ELF-1 (cell line): ENCODE results near the gene NEB.
A peak's percentile ranks its signal among the peaks of the same experiment; 100 is the strongest.
"Not testable (repeated sequence)": the region's sequence is repeated elsewhere in the genome, so short reads cannot be mapped to it uniquely, and the experiment has no call there.

Experiments used
- DNase-seq: peaks from one replicate; pipeline ENCODE4 v3.0.0-alpha.2; 2016; ENCODE audit warnings: low read depth, low spot score

Gene NEB

DNA sequence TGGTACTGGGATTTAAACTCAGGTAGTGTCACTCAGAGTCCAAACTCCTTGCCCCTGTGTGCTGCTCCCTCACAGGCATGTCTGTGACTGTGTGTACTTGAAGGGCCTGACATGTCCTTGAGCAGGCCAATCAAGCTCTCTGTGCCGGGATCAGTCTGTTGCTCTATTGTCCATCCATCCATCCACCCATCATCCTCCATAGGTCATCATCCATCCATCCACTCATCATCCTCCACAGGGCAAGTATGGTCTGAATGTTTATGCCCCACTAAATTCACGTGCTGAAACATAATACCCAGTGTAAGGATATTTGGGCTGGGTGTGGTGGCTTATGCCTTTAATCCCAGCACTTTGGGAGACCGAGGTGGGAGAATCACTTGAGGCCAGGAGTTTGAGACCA, 24.5 kb upstream of the NEB start:
- DNase-seq, result no peak

DNA sequence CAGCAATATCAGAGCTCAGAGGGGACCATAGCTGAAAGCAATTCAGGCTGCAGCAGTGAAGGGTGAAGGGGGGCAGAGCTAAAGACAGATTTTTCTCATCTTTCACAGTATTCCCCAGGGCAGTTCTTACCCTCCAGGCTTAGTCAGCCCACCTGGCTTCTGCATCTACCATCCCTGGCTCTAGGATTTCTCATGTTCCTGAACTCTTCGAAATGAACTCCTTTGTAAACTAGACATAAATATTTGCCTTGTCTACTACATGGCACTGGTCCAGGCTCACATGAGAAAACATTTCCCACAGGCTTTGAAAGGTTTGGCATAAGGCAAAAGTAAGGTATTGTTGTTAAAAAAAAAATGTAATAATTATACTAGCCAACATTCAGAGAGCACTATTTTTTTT, 23.6 kb upstream of the NEB start:
- no peak for DNase-seq

DNA sequence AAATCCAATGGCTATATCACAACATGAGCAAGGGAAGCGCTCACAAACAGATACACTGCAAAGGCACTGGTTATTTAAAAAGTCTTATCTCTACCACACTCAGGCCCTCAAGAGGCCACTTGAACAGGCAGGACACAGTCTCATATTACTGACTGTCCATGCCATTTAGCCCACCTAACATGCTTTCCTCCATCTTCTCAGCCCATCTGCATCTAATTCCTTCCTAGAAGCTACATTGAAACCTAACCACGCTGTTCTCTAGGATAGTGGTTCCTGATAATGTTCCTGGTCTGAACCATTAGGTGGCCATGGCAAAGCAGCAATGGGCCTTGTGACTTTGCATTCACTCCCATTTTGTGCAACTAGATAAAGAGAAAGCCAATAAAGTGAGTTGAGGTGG, 22.5 kb upstream of the NEB start:
- DNase-seq, result no peak

DNA sequence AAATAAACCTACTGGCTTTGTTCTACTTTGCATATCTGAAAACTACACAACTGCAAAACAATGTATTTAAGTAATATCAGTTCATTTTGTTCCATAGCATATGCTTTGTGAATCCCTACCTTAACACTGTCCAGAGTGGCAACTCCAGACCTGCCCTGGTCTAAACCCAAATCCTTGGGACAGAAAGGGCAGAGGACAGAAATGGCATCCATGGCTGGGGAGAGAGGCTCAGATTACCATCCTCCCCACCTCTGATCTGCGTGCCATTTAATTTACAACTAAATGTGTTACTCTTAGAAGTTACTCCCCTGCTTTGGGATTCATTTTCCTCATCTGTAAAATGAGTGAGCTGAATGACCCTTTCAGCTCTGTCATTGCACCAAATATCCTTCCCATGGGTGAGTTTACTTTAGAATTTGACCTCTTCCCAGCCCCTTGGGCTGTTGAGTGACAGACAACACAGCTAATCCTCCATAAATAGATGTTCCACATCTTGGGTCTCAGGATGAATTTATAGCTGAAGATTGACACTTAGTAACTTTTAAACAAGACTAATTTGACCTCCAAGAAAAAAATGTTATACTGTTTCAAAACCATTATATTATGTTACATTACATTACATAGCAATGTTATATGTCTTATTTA, 20.1 kb upstream of the NEB start:
- no peak for DNase-seq

DNA sequence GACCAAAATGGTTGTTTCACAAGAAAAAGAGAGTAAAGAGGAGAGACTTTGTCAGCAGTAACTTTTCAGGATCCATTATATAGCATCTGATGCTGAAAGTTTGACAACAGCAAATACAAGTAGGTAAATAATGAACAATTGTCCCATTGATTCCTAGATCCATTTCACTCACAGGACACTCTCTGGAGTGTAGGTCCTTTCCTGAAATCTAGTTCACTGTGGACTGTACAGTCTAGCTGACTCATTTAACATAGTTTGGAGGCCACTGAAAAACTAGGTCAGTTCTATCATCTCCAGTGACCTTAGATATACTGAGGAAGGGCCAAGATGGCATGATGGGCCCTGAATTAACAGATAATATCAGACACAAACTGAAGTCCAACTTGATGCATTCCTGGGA, 19.3 kb upstream of the NEB start:
- no peak for DNase-seq

DNA sequence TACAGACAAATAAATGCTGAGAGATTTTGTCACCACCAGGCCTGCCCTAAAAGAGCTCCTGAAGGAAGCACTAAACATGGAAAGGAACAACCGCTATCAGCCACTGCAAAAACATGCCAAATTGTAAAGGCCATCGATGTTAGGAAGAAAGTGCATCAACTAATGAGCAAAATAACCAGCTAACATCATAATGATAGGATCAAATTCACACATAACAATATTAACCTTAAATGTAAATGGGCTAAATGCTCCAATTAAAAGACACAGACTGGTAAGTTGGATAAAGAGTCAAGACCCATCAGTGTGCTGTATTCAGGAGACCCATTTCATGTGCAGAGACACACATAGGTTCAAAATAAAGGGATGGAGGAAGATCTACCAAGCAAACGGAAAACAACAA, 11.0 kb upstream of the NEB start:
- not testable (repeated sequence) for DNase-seq

DNA sequence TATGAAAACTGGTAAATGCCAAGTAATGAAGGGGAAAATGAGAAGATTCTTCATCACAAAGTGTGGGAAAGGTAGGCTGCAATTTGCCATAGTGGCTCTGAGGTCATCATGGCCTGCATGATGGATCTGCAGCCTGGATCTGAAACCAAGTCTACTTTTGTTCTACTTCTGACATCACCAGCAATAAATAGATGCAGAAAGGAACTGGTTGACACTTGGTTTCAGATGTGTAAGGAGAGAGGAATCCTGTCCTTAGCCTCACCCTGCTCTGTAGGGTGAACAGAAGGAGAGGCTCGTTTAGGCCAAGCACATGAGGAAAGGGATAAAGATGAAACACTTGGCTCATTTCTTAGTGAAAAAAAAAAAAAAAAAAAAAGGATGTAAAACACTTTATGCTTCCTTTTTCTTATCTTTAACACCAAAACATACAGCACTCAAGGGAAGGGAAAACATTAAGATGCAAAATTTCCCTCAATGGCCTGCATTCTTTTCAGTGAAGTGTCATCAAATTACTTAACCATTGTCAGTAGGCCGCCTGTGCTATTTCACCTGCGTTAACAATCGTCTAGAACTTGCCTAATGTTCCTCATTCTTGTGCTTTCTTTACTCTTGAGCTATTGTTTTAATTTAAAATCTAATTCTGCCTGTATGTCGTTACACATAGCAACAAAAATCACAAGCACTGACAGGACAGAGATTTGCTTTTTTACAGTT, 3.9 kb downstream of the NEB start:
- DNase-seq, result peak; percentile 8

DNA sequence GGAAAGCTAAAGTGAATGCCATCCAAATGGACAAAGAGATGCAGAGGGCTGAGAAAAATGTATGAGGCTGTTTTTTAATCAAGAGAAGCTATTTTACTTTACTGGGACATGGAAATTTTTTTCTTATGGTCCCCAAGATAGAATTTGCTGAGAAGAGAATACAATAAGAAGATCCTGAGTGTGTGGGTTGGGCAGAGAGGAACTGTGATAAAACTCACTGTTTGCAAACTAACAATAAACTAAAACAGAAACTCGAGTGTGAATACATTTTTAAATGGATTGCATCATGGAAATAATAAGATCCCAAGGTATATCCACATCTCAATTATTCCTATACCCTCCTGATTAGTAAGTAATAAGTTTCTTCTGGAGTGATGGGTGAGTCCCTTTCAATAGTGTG, 4.4 kb downstream of the NEB start:
- no peak for DNase-seq

DNA sequence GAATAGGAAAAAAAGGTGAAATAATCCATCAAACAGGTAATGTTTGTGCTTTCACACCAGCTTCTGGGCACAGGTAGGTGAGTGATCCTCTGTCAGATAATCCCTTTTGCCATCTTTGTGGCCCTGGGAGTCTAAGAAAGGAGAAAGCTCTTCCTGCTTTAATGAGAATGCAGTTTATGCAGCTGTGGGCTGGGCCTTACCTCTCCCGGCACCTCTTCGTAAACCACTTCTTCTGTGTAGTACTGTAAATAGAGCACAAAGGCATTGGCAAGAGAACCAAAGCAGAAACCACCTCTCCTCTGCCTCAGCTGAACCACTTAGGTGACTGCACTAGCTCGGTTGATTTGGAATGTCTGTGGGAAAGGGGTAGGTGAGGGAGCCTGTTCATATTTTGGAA, 4.9 kb downstream of the NEB start:
- DNase-seq, result no peak

DNA sequence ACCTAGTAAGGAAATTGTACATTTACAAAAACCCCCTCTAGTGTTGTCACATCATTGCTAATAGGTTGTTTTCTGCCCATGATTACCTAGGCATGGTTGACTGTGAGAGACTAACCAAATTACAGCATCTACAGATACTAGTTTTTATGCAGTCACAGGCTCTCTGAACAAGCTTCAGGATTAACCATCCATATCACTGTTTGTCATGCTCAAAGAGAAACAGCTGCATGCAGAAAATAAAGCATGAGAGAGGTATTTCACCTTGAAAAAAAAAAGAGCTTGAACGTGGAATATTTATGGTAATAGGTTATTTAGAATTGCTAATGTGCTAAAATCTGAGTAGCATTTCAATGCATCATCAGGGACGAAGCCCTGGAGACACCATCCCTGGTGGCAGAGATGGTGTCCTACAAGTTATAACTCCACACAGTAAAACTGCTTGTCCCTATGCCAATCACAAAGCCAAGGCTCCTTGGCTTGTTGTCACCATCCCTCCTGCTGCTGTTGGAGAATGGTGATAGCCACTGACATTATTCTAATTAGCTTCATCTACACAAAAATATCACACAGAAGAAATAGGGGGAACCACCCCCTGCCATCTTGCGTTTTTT, 5.4 kb downstream of the NEB start:
- no peak for DNase-seq

DNA sequence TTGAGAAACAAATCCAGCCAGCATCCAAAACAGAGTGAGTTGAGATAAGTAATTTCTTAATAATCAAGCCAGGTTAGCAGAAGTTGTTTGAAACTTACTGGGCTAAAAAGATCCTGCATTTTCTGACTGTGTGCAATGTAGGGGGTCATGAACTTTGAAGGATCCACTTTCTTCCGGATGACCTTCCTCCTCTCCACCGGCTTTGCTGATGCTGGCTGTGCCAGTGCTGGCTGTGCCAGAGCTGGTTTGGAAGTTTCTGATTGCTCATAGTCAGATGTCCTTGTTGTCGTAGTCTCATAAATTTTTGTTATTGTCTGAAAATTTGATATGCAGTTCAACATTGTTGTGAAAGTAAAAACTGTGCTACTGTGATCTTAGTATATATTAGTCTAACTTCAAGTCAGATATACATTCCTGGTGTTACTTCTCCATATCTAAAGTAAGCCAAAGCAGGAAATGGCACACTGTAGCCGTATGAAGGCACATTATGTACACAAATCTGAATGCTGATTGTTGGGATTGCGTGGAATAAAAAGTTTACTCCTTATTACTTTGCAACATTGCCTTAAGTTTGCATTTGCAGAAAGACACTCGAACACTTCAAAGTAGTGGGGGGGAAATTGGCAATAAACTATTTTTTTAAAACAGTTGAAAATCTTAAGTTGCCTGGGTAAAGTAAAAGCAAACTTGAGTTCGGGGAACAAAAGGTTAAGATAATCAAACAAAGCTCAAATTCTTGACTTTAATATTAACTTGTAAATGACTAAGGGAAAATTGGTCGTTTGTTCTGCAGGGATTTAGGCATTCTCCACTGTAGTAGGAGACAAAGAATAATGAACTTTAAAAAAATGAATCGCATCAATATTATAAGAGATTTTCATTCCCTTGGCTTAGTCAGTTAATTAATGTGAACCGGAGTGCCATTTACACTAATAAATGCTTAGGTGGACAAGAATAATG, 6.4 kb downstream of the NEB start:
- no peak for DNase-seq

DNA sequence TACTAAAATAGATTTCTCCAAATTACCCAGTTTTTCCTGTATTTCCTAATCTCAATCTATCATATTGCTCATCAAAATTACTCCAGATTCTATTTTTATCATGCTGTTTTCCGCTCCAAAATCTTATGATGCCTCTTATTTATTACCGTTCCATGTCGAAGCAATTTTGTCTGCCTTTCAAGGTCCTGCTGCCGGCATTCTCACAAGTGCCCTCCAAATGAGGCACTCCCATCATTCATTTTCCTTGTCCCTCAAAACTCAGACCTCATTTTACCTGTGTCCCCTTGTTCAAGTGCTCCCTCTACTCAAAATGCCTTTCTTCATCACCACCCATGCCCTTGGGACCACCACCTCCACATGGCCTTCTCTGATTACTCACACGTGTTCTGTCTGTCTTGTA, 13.1 kb downstream of the NEB start:
- DNase-seq, result no peak

DNA sequence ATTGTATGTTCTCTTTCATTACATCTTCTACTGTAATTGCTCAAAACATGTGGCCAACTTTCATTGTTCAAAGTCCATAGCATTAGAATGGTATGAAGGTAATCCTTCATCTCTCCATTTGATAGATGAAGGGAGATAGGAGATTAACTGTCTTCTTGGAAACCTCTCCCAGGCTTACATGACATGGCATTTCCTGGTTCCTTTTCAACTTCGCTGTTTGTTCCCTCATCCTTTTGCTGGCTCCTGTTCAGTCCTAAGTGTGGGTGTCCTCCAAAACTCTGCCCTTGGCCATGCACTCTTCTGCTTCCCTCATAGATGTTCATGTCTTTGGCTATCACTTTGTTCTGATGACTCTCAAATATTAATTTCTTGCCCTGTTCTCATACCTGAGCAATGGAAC, 13.8 kb downstream of the NEB start:
- DNase-seq, result no peak

DNA sequence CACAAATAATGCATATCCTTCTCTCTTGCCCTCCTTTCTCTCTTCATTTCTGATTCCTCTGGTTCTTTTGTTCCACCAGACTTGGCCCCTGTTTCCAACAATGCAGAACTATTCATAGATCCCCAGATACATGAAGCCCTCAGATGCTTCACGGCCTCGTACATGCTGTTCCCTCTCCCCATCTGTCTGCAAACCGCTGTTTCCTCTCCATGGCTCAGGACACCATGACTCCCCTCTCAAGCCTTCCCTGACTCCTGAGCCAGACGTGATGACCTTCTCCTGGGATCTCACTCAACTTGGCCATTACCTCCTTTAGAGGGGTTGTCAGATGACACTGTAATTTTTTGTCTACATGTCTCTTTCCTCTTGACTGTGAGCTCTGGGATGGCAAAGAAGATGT, 15.5 kb downstream of the NEB start:
- DNase-seq, result no peak

DNA sequence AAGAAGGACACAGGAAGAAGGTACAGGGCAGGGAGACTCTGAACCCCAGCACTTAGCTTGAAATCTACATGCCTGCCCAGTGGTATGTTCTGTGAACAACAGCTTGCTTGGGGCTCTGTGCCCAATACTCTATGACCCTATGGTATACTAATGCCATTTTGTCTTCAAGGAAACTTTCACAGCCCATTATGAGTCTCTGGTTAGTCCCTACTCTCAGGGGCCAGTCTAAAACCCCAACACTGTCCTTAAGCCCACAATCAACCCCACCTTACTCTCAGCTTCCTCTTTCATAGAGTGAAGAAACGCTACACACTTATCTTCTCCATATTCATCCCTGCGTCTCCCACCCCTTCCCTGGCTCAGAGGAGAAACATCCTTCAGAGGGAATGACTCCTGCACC, 16.0 kb downstream of the NEB start:
- no peak for DNase-seq

DNA sequence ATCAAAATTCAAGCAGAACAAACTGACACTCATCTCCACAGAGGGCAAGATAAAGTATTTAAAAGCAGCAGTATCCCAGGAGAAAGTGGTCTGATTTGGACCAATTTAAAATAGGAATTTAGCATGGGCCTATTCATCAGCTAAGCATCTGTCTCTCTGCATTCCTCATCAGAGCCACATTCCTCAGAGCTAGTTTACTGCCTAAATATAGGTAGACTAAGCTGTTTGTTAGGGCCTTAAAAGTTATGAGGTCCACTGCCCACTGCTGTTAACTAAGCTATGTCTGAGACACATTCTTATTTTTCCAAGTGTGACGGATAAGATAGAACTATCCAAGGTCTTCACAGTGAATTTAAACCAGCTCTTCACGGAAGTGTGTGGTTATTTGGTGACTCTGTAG, 17.6 kb downstream of the NEB start:
- no peak for DNase-seq

DNA sequence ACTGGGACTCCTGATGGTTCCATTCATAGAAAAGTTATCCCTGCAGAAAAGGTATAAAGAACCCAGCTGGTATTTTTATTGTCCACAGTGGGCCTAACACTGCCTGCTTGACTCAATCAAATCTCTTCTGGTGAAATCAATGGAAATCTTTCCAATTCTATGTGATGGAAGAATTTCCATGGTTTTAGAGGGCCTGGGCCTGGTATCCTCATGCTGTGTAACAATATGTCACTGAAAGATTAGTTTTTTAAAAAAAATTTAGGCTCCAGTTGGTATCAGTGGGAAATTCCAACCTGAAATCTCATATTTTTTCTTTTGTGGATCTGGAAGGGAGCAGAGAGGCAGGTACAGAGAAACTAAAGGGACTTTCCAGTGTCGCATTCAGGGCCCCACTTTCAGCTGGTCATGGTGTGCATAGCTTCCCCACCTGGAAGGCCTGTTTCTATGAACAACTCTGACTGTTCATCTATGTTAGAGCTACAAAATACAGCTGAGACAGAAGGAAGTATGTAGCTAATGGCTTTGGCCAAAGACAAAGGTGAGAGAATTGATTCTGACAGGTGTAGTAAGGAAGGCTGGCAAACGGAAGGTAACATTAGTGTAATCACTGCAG, 20.9 kb downstream of the NEB start:
- DNase-seq, result no peak

DNA sequence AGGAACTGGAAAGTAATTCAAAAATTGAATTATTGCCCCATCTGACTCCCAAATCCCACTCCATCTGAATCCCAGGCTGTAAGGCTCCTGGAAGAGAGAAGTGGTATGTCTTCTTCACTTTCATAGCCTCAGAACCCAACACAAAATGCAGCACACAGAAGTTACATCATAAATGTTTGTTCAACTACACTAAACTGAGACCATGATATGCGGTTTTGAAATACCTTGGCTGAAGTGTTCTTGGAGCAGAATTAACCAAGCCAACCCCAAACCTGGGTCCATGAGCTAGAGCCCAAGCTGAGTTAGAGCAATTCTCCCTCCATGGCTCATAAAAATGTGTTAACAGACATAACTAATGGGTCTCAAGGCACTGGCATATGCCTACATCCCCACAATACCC, 23.3 kb downstream of the NEB start:
- DNase-seq, result no peak

DNA sequence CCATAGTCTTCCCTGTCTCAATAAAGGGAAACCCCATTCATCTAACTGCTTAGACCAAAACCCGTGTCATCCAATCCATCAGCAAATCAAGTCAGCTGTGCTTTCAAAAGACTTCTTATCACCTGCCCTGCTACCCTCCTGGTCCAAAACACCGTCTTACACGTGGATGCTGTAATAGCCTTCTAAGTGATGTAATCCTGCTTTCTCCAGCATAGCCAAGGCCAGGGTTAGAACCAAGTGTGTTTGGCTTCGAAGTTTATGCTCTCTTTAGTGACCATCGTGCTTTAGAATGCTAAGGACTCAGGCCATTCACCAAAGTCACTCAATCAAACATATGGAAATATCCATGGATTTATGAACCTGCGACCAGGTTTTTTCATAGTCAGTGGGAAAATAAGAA, 25.5 kb downstream of the NEB start:
- DNase-seq, result no peak

DNA sequence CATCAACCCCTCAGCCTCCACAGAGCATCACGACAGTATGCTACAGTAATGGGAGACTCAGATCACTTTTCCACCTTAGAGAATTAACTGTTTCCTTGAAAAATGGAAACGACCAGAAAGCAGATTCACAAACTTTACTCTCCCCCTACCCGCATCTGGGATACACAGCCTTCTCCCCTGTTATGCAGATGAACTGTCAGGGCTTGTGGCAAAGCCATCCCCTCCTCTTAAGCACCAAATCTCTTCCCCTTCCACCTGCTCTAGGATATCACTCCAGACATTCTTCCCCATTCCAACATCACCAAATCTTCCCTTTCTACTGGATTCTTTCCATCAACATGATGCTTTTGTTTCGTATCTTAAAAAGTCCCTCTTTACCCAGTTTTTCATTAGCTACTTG, 26.4 kb downstream of the NEB start:
- DNase-seq, result no peak

DNA sequence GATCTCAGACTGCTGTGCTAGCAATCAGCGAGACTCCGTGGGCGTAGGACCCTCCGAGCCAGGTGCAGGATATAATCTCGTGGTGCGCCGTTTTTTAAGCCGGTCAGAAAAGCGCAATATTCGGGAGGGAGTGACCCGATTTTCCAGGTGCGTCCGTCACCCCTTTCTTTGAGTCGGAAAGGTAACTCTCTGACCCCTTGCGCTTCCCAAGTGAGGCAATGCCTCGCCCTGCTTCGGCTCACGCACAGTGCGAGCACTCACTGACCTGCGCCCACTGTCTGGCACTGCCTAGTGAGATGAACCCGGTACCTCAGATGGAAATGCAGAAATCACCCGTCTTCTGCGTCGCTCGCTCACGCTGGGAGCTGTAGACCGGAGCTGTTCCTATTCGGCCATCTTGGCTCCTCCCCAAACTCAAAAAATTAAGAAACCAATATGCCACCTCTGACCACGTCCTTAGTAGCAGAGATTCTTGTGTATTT, 29.8 kb downstream of the NEB start:
- peak; percentile 53 for DNase-seq

DNA sequence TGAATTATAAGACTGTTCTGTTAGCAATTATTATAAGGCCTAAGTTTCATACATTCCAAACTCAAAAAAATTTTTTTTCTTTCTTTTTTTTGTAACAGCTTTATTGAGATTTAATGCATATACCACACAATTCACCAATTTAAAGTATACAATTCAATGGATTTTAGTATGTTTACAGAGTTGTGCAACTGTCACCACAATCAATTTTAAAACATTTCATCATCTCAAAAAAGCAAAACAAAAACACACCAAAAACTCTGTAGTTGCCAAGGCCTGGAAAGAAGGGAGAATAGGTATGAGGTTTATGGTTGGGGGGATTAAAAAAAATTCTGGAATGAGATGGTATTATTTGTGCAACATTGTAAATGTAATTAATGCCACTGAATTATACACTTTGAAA, 36.1 kb downstream of the NEB start:
- not testable (repeated sequence) for DNase-seq
